ENCODE measurements around the gene MEIS2.

DNA sequence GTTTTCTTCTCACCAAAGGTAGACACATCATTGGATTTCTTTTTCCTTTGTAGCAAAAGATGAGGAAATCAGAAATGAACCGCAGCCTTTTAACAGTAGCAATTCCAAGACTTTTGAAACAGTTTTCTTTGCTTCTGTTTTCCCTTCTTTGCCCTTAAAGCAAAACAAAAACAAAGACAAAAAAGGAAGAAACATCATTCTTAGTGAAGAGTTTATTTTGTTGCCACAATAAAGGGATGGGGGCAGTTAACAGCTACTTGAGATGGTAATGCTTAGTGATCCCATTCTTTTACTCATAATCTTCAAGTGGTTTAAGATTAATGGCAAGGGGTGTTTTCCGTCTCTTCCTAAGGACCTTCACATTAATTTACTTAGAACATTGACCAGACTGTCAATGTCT, 218.8 kb downstream of the MEIS2 start:
- TF ChIP-seq POLR2AphosphoS5 (IDR thresholded peaks at IDR 0.05; ENCODE audit: low read depth, low read length) (no peak), POLR2A (IDR thresholded peaks at IDR 0.05; ENCODE audit: low read depth, low read length) (no peak)

All from GM12892 (cell line).